Activated CD4-positive, alpha-beta T cell treated with anti-CD3 and anti-CD28 coated beads, Interleukin-2, amount 50 U/mL, for 24 hours (primary cell): Measurements from ENCODE around the gene MRPS11.
A peak's percentile ranks its signal among the peaks of the same experiment; 100 is the strongest.
"Not testable (repeated sequence)": the region's sequence is repeated elsewhere in the genome, so short reads cannot be mapped to it uniquely, and the experiment has no call there.

Source experiments
- DNase-seq, 2 donors: peaks; one replicate each; pipeline ENCODE4 v3.0.0-alpha.2; 2020; ENCODE audit warnings: low read depth in 1 of 2, low spot score in 1 of 2

Gene MRPS11

GRCh38 chr15:88467073-88467934 lies at the start of gene MRPS11, which contains the start of gene MRPL46:
TSS of gene MRPS11 (plus strand) at chr15:88467708. CDS start at chr15:88467718, 10 bp downstream.
TSS of gene MRPL46 (minus strand) at chr15:88467388. CDS start at chr15:88467377, 11 bp downstream.
- DNase-seq = peak; percentile 76 to 86

GRCh38 chr15:88419830-88420229 lies 47.7 kb upstream of the MRPS11 start:
- DNase-seq = no peak

- DNase-seq = no peak
These were observed 44.2 kb upstream of the MRPS11 start for GRCh38 chr15:88423331-88423730.

- DNase-seq = no peak
These were observed 41.2 kb upstream of the MRPS11 start for GRCh38 chr15:88426304-88426703.

- DNase-seq = no peak
These were observed 39.5 kb upstream of the MRPS11 start for GRCh38 chr15:88428053-88428452.

GRCh38 chr15:88428805-88429605 lies 38.5 kb upstream of the MRPS11 start:
- DNase-seq = no peak

GRCh38 chr15:88430051-88430450 lies 37.5 kb upstream of the MRPS11 start:
- no peak for DNase-seq

- DNase-seq = no peak
These were observed 36.1 kb upstream of the MRPS11 start for GRCh38 chr15:88431441-88431840.

- DNase-seq = no peak
These were observed 34.3 kb upstream of the MRPS11 start for GRCh38 chr15:88433046-88433685.

GRCh38 chr15:88434106-88434505 lies 33.4 kb upstream of the MRPS11 start:
- DNase-seq = not testable (repeated sequence)

GRCh38 chr15:88438181-88438580 lies 29.3 kb upstream of the MRPS11 start:
- no peak for DNase-seq

- no peak for DNase-seq
These were observed 27.5 kb upstream of the MRPS11 start for GRCh38 chr15:88440021-88440420.

- DNase-seq = no peak
These were observed 26.3 kb upstream of the MRPS11 start for GRCh38 chr15:88441076-88441730.

- no peak for DNase-seq
These were observed 20.3 kb upstream of the MRPS11 start for GRCh38 chr15:88447206-88447605.

GRCh38 chr15:88447741-88448140 lies 19.8 kb upstream of the MRPS11 start:
- DNase-seq = no peak

GRCh38 chr15:88448991-88449461 lies 18.5 kb upstream of the MRPS11 start:
- DNase-seq = no peak

- no peak for DNase-seq
These were observed 17.9 kb upstream of the MRPS11 start for GRCh38 chr15:88449581-88449980.

- DNase-seq = peak; percentile 41 to 61
These were observed 17.2 kb upstream of the MRPS11 start for GRCh38 chr15:88450125-88450798.

GRCh38 chr15:88453651-88454050 lies 13.9 kb upstream of the MRPS11 start:
- DNase-seq = no peak

- no peak for DNase-seq
These were observed 13.3 kb upstream of the MRPS11 start for GRCh38 chr15:88454236-88454635.
